Measurements from ENCODE around the gene EREG. TPM values are rescaled to one million over a fixed set of nuclear protein-coding genes. Genes with fewer than 3 reads are reported as not detected.
A peak's percentile ranks its signal among the peaks of the same experiment; 100 is the strongest.

EREG gene
- total RNA-seq, 1 experiment from 2014 or later, result 498 TPM

- H3K36me3 ChIP-seq (ENCODE audit: control insufficient read depth in 1 of 2, insufficient read depth in 2 of 2, low read length in 2 of 2), result no peaks in the 10 kb centered on the region
- TF ChIP-seq EZH2phosphoT487 (IDR thresholded peaks at IDR 0.05; ENCODE audit: borderline replicate concordance), result no peak
- TF ChIP-seq CEBPB (IDR thresholded peaks at IDR 0.05; ENCODE audit: low read depth), result peak; percentile 58; the same call in 1 of the 2 replicates
- H3K9me2 ChIP-seq (ENCODE audit: insufficient read depth), result no peaks in the 10 kb centered on the region; the same call in 1 of the 2 replicates
- H3K27ac ChIP-seq (ENCODE audit: low read depth, low read length), result no peak overlapping the region
- H3K4me2 ChIP-seq (ENCODE audit: low read length), result peak overlapping the region; percentile 27
- no peak overlapping the region for H3K4me3 ChIP-seq (replicated peaks in 1 of 2; ENCODE audit: low read depth in 1 of 2, low read length in 2 of 2)
- no TSS peak for BruUV-seq (replicated peaks)
- no peaks in the 10 kb centered on the region for H3K9me3 ChIP-seq (ENCODE audit: control insufficient read depth in 1 of 2, insufficient read depth in 1 of 2, low read depth in 1 of 2, low read length in 2 of 2)
- POLR2A ChIA-PET, result interaction anchor here (1.0 kb wide), 1 partner anchor 115 kb away, joined by 4 read pairs; the partner anchor contains the start of gene AREG
- RAD21 ChIA-PET (ENCODE audit: low non-redundant PET in 1 of 2, low total read pairs in 2 of 2, uncharacterized antibody in 2 of 2, unreplicated experiment in 2 of 2), result no interaction called here
- H4K20me1 ChIP-seq (ENCODE audit: insufficient read depth), result no peaks in the 10 kb centered on the region
- H3K9ac ChIP-seq (ENCODE audit: low read length), result no peak overlapping the region
- CTCF ChIA-PET, result interaction anchor here (1.3 kb wide), 1 partner anchor 9 kb away, joined by 4 read pairs; no protein-coding TSS in a partner anchor
- H3K27me3 ChIP-seq (ENCODE audit: insufficient read depth, low read length), result no peaks in the 10 kb centered on the region
- ATAC-seq (no peak), DNase-seq (ENCODE audit: low read depth, low spot score) (no peak)
- H3K4me1 ChIP-seq (ENCODE audit: control insufficient read depth in 1 of 2, insufficient read depth in 2 of 2, low read length in 2 of 2), result peaks cover 4 to 45% of the 10 kb centered on the region in 2 experiments; a peak in 3 of 4 replicates
- intact Hi-C loops (cut with micrococcal nuclease), result no loop called here
- peak overlapping the region; percentile 31 for H2AFZ ChIP-seq (ENCODE audit: low read depth, low read length, poor library complexity, severe bottlenecking)
- H3K79me2 ChIP-seq (ENCODE audit: insufficient read depth, low read length), result no peaks in the 10 kb centered on the region
Observed at GRCh38 chr4:74330295-74330750, 34.6 kb upstream of the EREG start.

GRCh38 chr4:74331252-74331651 lies 33.7 kb upstream of the EREG start:
- no peak overlapping the region for H3K4me3 ChIP-seq (replicated peaks in 1 of 2; ENCODE audit: low read depth in 1 of 2, low read length in 2 of 2)
- no peaks in the 10 kb centered on the region for H3K36me3 ChIP-seq (ENCODE audit: control insufficient read depth in 1 of 2, insufficient read depth in 2 of 2, low read length in 2 of 2)
- peaks cover 4 to 38% of the 10 kb centered on the region in 2 experiments; a peak in 3 of 4 replicates for H3K4me1 ChIP-seq (ENCODE audit: control insufficient read depth in 1 of 2, insufficient read depth in 2 of 2, low read length in 2 of 2)
- ChIA-PET POLR2A (no interaction called here), RAD21 (ENCODE audit: low non-redundant PET in 1 of 2, low total read pairs in 2 of 2, uncharacterized antibody in 2 of 2, unreplicated experiment in 2 of 2) (no interaction called here), CTCF (no interaction called here)
- no peak overlapping the region for H3K27ac ChIP-seq (ENCODE audit: low read depth, low read length)
- no peak for TF ChIP-seq EZH2 (IDR thresholded peaks at IDR 0.05)
- no peak for TF ChIP-seq REST (IDR thresholded peaks at IDR 0.05; ENCODE audit: low read depth)
- no peak for TF ChIP-seq SP1 (IDR thresholded peaks at IDR 0.05; ENCODE audit: low read depth)
- TF ChIP-seq CTCF (IDR thresholded peaks at IDR 0.05 in 2 of 3, conservative IDR thresholded peaks at IDR 0.05 in 1 of 3; ENCODE audit: borderline replicate concordance in 1 of 3, insufficient read depth in 1 of 3, low read depth in 2 of 3, low read length in 2 of 3), result no peak
- TF ChIP-seq ELF1 (IDR thresholded peaks at IDR 0.05; ENCODE audit: borderline replicate concordance, low read depth), result no peak
- no peak for TF ChIP-seq JUND (IDR thresholded peaks at IDR 0.05)
- TF ChIP-seq RAD21 (IDR thresholded peaks at IDR 0.05; ENCODE audit: low read depth), result no peak
- no peak for TF ChIP-seq CBX3 (IDR thresholded peaks at IDR 0.05; ENCODE audit: low read depth)
- no peak for TF ChIP-seq POLR2AphosphoS5 (IDR thresholded peaks at IDR 0.05; ENCODE audit: low read depth, low read length)
- TF ChIP-seq YY1 (IDR thresholded peaks at IDR 0.05; ENCODE audit: extremely low read depth, insufficient replicate concordance, low read depth, low read length), result no peak
- no peaks in the 10 kb centered on the region for H4K20me1 ChIP-seq (ENCODE audit: insufficient read depth)
- no TSS peak for BruUV-seq (replicated peaks)
- H3K4me2 ChIP-seq (ENCODE audit: low read length), result no peak overlapping the region
- DNase-seq (ENCODE audit: low read depth, low spot score) (no peak), ATAC-seq (no peak)
- intact Hi-C loops (cut with micrococcal nuclease), result no loop called here
- no peak overlapping the region for H3K9ac ChIP-seq (ENCODE audit: low read length)
- no peaks in the 10 kb centered on the region for H3K9me3 ChIP-seq (ENCODE audit: control insufficient read depth in 1 of 2, insufficient read depth in 1 of 2, low read depth in 1 of 2, low read length in 2 of 2)
- no peaks in the 10 kb centered on the region; the same call in 1 of the 2 replicates for H3K9me2 ChIP-seq (ENCODE audit: insufficient read depth)
- no peaks in the 10 kb centered on the region for H3K27me3 ChIP-seq (ENCODE audit: insufficient read depth, low read length)
- no peaks in the 10 kb centered on the region for H3K79me2 ChIP-seq (ENCODE audit: insufficient read depth, low read length)
- no peak overlapping the region for H2AFZ ChIP-seq (ENCODE audit: low read depth, low read length, poor library complexity, severe bottlenecking)

Data from HCT116 (cell line).